HG03175 (cell line): ENCODE data around the gene ATP11A.

Experiments used
- ATAC-seq: cut with Tn5 transposase; IDR thresholded peaks from one replicate; pipeline ENCODE4 v1.9.1; 2021; ENCODE audit warnings: mild to moderate bottlenecking, moderate library complexity; ENCODE audit not compliant: unreplicated experiment

ATP11A gene

GRCh38 chr13:112738606-112739005 is 48.8 kb downstream of the ATP11A start:
- ATAC-seq = no peak

- no peak for ATAC-seq
Observed at GRCh38 chr13:112740502-112741131, 50.8 kb downstream of the ATP11A start.

- no peak for ATAC-seq
Observed at GRCh38 chr13:112741185-112741755, 51.4 kb downstream of the ATP11A start.

- no peak for ATAC-seq
Observed at GRCh38 chr13:112741835-112742570, 52.2 kb downstream of the ATP11A start.

GRCh38 chr13:112742583-112742982 is 52.7 kb downstream of the ATP11A start:
- no peak for ATAC-seq

GRCh38 chr13:112743451-112744167 is 53.8 kb downstream of the ATP11A start:
- no peak for ATAC-seq

GRCh38 chr13:112744168-112745021 is 54.6 kb downstream of the ATP11A start:
- ATAC-seq = no peak

GRCh38 chr13:112746044-112746443 is 56.2 kb downstream of the ATP11A start:
- ATAC-seq = no peak

- ATAC-seq = no peak
Observed at GRCh38 chr13:112747256-112747655, 57.4 kb downstream of the ATP11A start.

- ATAC-seq = no peak
Observed at GRCh38 chr13:112748947-112749735, 59.3 kb downstream of the ATP11A start.

GRCh38 chr13:112750570-112750969 is 60.7 kb downstream of the ATP11A start:
- ATAC-seq = no peak

- no peak for ATAC-seq
Observed at GRCh38 chr13:112751617-112752016, 61.8 kb downstream of the ATP11A start.

- ATAC-seq = no peak
Observed at GRCh38 chr13:112752211-112752610, 62.4 kb downstream of the ATP11A start.

GRCh38 chr13:112752711-112753541 is 63.1 kb downstream of the ATP11A start:
- ATAC-seq = no peak

GRCh38 chr13:112753833-112754232 is 64.0 kb downstream of the ATP11A start:
- ATAC-seq = no peak

- no peak for ATAC-seq
Observed at GRCh38 chr13:112754281-112755025, 64.6 kb downstream of the ATP11A start.

- no peak for ATAC-seq
Observed at GRCh38 chr13:112755331-112755730, 65.5 kb downstream of the ATP11A start.

GRCh38 chr13:112756081-112756480 is 66.2 kb downstream of the ATP11A start:
- ATAC-seq = no peak
